Colonic mucosa (tissue), 4 donors: ENCODE data around the gene GRIK5. TPM values are rescaled to one million over a fixed set of nuclear protein-coding genes. Genes with fewer than 3 reads are reported as not detected.

Experiments
- DNase-seq: peaks from one replicate; pipeline ENCODE4 v3.0.0-alpha.2; 2020
- H3K27ac ChIP-seq: fragments of 200-600 bp; one replicate; pipeline ENCODE4 v1.8.0; 2021
- H3K27me3 ChIP-seq: fragments of 200-600 bp; one replicate; pipeline ENCODE4 v1.8.0; 2021
- H3K36me3 ChIP-seq: fragments of 200-600 bp; one replicate; pipeline ENCODE4 v1.8.0; 2021
- H3K4me1 ChIP-seq: fragments of 200-600 bp; one replicate; pipeline ENCODE4 v1.8.0; 2021; ENCODE audit warnings: mild to moderate bottlenecking
- H3K4me3 ChIP-seq: fragments of 200-600 bp; one replicate; pipeline ENCODE4 v1.8.0; 2021
- H3K9ac ChIP-seq, 2 donors: one replicate each; pipeline ENCODE4 v1.7.0; 2013; ENCODE audit warnings: control low read depth in 2 of 2, low read depth in 2 of 2, low read length in 2 of 2
- H3K9me3 ChIP-seq: fragments of 200-600 bp; one replicate; pipeline ENCODE4 v1.8.0; 2021
- intact Hi-C: fragments of 100-400 bp; cut with DNase I; formaldehyde crosslinking; loops from one replicate; pipeline ENCODE4 v1.14.1; 2022
- total RNA-seq, 2 donors: library from RNA; stranded (reverse); fragmentation: NEBNext Ultra II Directional in 1 of 2; extraction: Animal tissue kit (Norgen Biotek cat#: 25700) in 1 of 2; gene quantifications; one replicate each; pipeline ENCODE4 v1.2.1, GENCODE V29; 2021
- TF ChIP-seq, protein P1 (sequence below): fragments of 200-600 bp; IDR thresholded peaks from one replicate; pipeline ENCODE4 v1.8.0; 2022; ENCODE audit warnings: antibody characterized with exemption, mild to moderate bottlenecking
- donor health status: healthy.
- donor health status: DM: no; HTN: no; CAD: no.
- donor health status: DM: no; HTN: no; CAD: no.

The GRIK5 gene
- total RNA-seq, 2 donors from 2014 or later: 0.62 to 2.3 TPM

GRCh38 chr19:42083537-42083936 lies 13.5 kb upstream of the GRIK5 start:
- intact Hi-C loops: no loop called here
- H3K27me3 ChIP-seq: no peaks in the 10 kb centered on the region
- H3K9ac ChIP-seq: no peak overlapping the region
- no peak overlapping the region for H3K27ac ChIP-seq
- peaks cover 19% of the 10 kb centered on the region for H3K36me3 ChIP-seq
- no peak overlapping the region for H3K4me3 ChIP-seq
- TF ChIP-seq, protein P1, sequence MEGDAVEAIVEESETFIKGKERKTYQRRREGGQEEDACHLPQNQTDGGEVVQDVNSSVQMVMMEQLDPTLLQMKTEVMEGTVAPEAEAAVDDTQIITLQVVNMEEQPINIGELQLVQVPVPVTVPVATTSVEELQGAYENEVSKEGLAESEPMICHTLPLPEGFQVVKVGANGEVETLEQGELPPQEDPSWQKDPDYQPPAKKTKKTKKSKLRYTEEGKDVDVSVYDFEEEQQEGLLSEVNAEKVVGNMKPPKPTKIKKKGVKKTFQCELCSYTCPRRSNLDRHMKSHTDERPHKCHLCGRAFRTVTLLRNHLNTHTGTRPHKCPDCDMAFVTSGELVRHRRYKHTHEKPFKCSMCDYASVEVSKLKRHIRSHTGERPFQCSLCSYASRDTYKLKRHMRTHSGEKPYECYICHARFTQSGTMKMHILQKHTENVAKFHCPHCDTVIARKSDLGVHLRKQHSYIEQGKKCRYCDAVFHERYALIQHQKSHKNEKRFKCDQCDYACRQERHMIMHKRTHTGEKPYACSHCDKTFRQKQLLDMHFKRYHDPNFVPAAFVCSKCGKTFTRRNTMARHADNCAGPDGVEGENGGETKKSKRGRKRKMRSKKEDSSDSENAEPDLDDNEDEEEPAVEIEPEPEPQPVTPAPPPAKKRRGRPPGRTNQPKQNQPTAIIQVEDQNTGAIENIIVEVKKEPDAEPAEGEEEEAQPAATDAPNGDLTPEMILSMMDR: no peak
- H3K4me1 ChIP-seq: peaks cover 7% of the 10 kb centered on the region
- no peak for DNase-seq
- no peaks in the 10 kb centered on the region for H3K9me3 ChIP-seq

- TF ChIP-seq, protein P1: peak; percentile 30
- peak; percentile 33 for DNase-seq
- intact Hi-C loops: no loop called here
- no peak overlapping the region for H3K9ac ChIP-seq
- H3K4me1 ChIP-seq: peaks cover 7% of the 10 kb centered on the region
- no peak overlapping the region for H3K4me3 ChIP-seq
- no peaks in the 10 kb centered on the region for H3K27me3 ChIP-seq
- H3K9me3 ChIP-seq: no peaks in the 10 kb centered on the region
- peak overlapping the region; percentile 10 for H3K27ac ChIP-seq
- peaks cover 19% of the 10 kb centered on the region for H3K36me3 ChIP-seq
Observed at GRCh38 chr19:42081584-42082203, 11.7 kb upstream of the GRIK5 start.

DNA sequence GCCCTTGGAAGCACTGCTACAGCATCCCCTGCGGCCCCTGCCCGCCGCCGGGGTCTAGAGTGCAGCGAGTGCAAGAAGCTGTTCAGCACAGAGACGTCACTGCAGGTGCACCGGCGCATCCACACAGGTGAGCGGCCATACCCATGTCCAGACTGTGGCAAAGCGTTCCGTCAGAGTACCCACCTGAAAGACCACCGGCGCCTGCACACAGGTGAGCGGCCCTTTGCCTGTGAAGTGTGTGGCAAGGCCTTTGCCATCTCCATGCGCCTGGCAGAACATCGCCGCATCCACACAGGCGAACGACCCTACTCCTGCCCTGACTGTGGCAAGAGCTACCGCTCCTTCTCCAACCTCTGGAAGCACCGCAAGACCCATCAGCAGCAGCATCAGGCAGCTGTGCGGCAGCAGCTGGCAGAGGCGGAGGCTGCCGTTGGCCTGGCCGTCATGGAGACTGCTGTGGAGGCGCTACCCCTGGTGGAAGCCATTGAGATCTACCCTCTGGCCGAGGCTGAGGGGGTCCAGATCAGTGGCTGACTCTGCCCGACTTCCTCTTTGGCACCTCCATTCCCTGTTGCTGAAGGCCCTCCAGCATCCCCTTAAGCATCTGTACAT lies 10.9 kb upstream of the GRIK5 start:
- no peak overlapping the region for H3K4me3 ChIP-seq
- H3K4me1 ChIP-seq: peaks cover 7% of the 10 kb centered on the region
- DNase-seq: no peak
- peaks cover 19% of the 10 kb centered on the region for H3K36me3 ChIP-seq
- intact Hi-C loops: no loop called here
- TF ChIP-seq, protein P1: no peak
- H3K27ac ChIP-seq: no peak overlapping the region
- H3K9ac ChIP-seq: no peak overlapping the region
- H3K9me3 ChIP-seq: no peaks in the 10 kb centered on the region
- no peaks in the 10 kb centered on the region for H3K27me3 ChIP-seq

DNA sequence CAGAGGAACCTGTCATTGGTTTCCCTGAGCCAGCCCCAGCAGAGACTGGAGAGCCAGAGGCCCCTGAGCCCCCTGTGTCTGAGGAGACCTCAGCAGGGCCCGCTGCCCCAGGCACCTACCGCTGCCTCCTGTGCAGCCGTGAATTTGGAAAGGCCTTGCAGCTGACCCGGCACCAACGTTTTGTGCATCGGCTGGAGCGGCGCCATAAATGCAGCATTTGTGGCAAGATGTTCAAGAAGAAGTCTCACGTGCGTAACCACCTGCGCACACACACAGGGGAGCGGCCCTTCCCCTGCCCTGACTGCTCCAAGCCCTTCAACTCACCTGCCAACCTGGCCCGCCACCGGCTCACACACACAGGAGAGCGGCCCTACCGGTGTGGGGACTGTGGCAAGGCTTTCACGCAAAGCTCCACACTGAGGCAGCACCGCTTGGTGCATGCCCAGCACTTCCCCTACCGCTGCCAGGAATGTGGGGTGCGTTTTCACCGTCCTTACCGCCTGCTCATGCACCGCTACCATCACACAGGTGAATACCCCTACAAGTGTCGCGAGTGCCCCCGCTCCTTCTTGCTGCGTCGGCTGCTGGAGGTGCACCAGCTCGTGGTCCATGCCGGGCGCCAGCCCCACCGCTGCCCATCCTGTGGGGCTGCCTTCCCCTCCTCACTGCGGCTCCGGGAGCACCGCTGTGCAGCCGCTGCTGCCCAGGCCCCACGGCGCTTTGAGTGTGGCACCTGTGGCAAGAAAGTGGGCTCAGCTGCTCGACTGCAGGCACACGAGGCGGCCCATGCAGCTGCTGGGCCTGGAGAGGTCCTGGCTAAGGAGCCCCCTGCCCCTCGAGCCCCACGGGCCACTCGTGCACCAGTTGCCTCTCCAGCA lies 10.1 kb upstream of the GRIK5 start:
- Histone ChIP-seq H3K4me3 (no peak overlapping the region), H3K27ac (no peak overlapping the region), H3K9ac (no peak overlapping the region), H3K9me3 (no peaks in the 10 kb centered on the region), H3K36me3 (peaks cover 19% of the 10 kb centered on the region), H3K4me1 (peaks cover 7% of the 10 kb centered on the region), H3K27me3 (no peaks in the 10 kb centered on the region)
- no peak for DNase-seq
- TF ChIP-seq, protein P1: no peak
- intact Hi-C loops: no loop called here

DNA sequence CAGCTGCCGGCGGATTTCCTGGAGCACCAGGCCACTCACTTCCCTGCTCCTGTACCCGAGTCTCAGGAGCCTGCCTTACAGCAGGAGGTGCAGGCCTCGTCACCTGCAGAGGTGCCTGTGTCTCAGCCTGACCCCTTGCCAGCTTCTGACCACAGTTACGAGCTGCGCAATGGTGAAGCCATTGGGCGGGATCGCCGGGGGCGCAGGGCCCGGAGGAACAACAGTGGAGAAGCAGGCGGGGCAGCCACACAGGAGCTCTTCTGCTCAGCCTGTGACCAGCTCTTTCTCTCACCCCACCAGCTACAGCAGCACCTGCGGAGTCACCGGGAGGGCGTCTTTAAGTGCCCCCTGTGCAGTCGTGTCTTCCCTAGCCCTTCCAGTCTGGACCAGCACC lies 9.3 kb upstream of the GRIK5 start:
- Histone ChIP-seq H3K4me3 (no peak overlapping the region), H3K9me3 (no peaks in the 10 kb centered on the region), H3K9ac (no peak overlapping the region), H3K4me1 (peaks cover 7% of the 10 kb centered on the region), H3K36me3 (peaks cover 19% of the 10 kb centered on the region), H3K27me3 (no peaks in the 10 kb centered on the region), H3K27ac (no peak overlapping the region)
- no peak for DNase-seq
- TF ChIP-seq, protein P1: no peak
- intact Hi-C loops: no loop called here
